Keratinocyte (primary cell): ENCODE data around the gene RMND5A. TPM values are rescaled to one million over a fixed set of nuclear protein-coding genes. Genes with fewer than 3 reads are reported as not detected.

Source experiments
- DNase-seq: peaks from one replicate; pipeline ENCODE4 v3.0.0-alpha.2; 2011; ENCODE audit warnings: low read depth, missing footprints, low spot score
- FAIRE-seq: peaks from 2 replicates; lab custom pipeline; 2011; peaks lifted over from hg19 to GRCh38; lab: Jason Lieb, UNC
- H2AFZ ChIP-seq: 2 replicates; pipeline ENCODE4 v1.6.0; 2012; ENCODE audit warnings: low read length, control low read depth, inconsistent platforms; ENCODE audit not compliant: control insufficient read depth
- H3K27ac ChIP-seq: 2 replicates; pipeline ENCODE4 v1.5.1; 2011; ENCODE audit warnings: low read length; ENCODE audit not compliant: control insufficient read depth, insufficient read depth
- H3K27me3 ChIP-seq: 3 replicates; pipeline ENCODE4 v1.6.0; 2011; ENCODE audit warnings: low read length; ENCODE audit not compliant: control insufficient read depth, insufficient read depth; ENCODE audit errors: extremely low read depth
- H3K36me3 ChIP-seq, 2 experiments: 2 replicates in 1 of 2; 3 replicates in 1 of 2; pipeline ENCODE4 v1.5.1; 2011; ENCODE audit warnings: low read length in 2 of 2, mild to moderate bottlenecking in 1 of 2; ENCODE audit not compliant: control insufficient read depth in 2 of 2, insufficient read depth in 2 of 2; ENCODE audit errors: extremely low read depth in 1 of 2
- H3K4me1 ChIP-seq: 3 replicates; pipeline ENCODE4 v1.5.1; 2011; ENCODE audit warnings: low read length; ENCODE audit not compliant: control insufficient read depth, insufficient read depth; ENCODE audit errors: extremely low read depth
- H3K4me2 ChIP-seq: 3 replicates; pipeline ENCODE4 v1.6.0; 2011; ENCODE audit warnings: low read depth, low read length; ENCODE audit not compliant: control insufficient read depth, insufficient read depth; ENCODE audit errors: extremely low read depth
- H3K4me3 ChIP-seq, 3 experiments: fragments of 200-600 bp in 1 of 3; sonication (generic) in 1 of 3; 2 replicates in 2 of 3; 3 replicates in 1 of 3; pipeline ENCODE4 v1.5.1; 2011 to 2016; ENCODE audit warnings: low read length in 3 of 3, mild to moderate bottlenecking in 3 of 3, control low read depth in 2 of 3, inconsistent platforms in 1 of 3, low read depth in 1 of 3, mixed read lengths in 1 of 3, mixed run types in 1 of 3, moderate library complexity in 1 of 3; ENCODE audit not compliant: control insufficient read depth in 2 of 3, insufficient read depth in 2 of 3; ENCODE audit errors: extremely low read depth in 1 of 3
- H3K79me2 ChIP-seq: 2 replicates; pipeline ENCODE4 v1.6.0; 2012; ENCODE audit warnings: low read length; ENCODE audit not compliant: control insufficient read depth, insufficient read depth
- H3K9ac ChIP-seq: 3 replicates; pipeline ENCODE4 v1.6.0; 2011; ENCODE audit warnings: low read length; ENCODE audit not compliant: control insufficient read depth, insufficient read depth; ENCODE audit errors: extremely low read depth
- H3K9me1 ChIP-seq: 3 replicates; pipeline ENCODE4 v1.6.0; 2011; ENCODE audit warnings: low read length; ENCODE audit not compliant: control insufficient read depth, insufficient read depth; ENCODE audit errors: extremely low read depth
- H3K9me3 ChIP-seq: 2 replicates; pipeline ENCODE4 v1.5.1; 2012; ENCODE audit warnings: low read depth, low read length; ENCODE audit not compliant: control insufficient read depth
- H4K20me1 ChIP-seq: 3 replicates; pipeline ENCODE4 v1.6.0; 2011; ENCODE audit warnings: low read length; ENCODE audit not compliant: control insufficient read depth, insufficient read depth; ENCODE audit errors: extremely low read depth
- CTCF ChIP-seq, 3 experiments: IDR thresholded peaks in 1 of 3; conservative IDR thresholded peaks in 1 of 3; optimal IDR thresholded peaks in 1 of 3; 2 replicates in 2 of 3; 3 replicates in 1 of 3; pipeline versions ENCODE3 to v1.5.1; 2011; ENCODE audit warnings: low read length in 3 of 3, mild to moderate bottlenecking in 3 of 3, moderate library complexity in 2 of 3, control low read depth in 1 of 3, inconsistent platforms in 1 of 3; ENCODE audit not compliant: insufficient read depth in 2 of 3; ENCODE audit errors: extremely low read depth in 1 of 3
- EZH2 ChIP-seq: IDR thresholded peaks from one replicate; pipeline ENCODE4 v1.6.1; 2012; ENCODE audit warnings: inconsistent platforms, mild to moderate bottlenecking, low read length, moderate library complexity
- dilution Hi-C: fragments of 300-500 bp; cut with MboI; formaldehyde crosslinking; loops from one replicate; pipeline ENCODE4 v1.7.0; 2020; ENCODE audit warnings: low sequenced_read_pairs; ENCODE audit not compliant: extremely low pct_ligation_motif_present
- polyA plus RNA-seq, 5 experiments: library from polyadenylated mRNA; depleted of rRNA in 3 of 5; stranded (reverse) in 3 of 5; stranded (forward) in 1 of 5; unstranded in 1 of 5; fragments of >200 nt; gene quantifications; 1 replicate in 1 of 5; 2 replicates in 3 of 5; 3 replicates in 1 of 5; pipeline versions ENCODE4 v1.2.1 to v1.2.3, GENCODE V29; 2011 to 2012; ENCODE audit warnings: missing spikeins in 2 of 5, low read depth in 1 of 5, low replicate concordance in 1 of 5

The RMND5A gene
- polyA plus RNA-seq, 1 donor (not counting 4 experiments of a cell fraction or from before 2014, with no cell fraction given) = 26.0 TPM

- H3K9ac ChIP-seq = no peak overlapping the region
- no peak overlapping the region for H3K4me2 ChIP-seq
- no peaks in the 10 kb centered on the region for H4K20me1 ChIP-seq
- H3K79me2 ChIP-seq = no peaks in the 10 kb centered on the region
- no peak overlapping the region for H3K27ac ChIP-seq
- no peaks in the 10 kb centered on the region for H3K4me1 ChIP-seq
- H2AFZ ChIP-seq = no peak overlapping the region
- dilution Hi-C loops = no loop called here
- H3K27me3 ChIP-seq = peaks cover 21% of the 10 kb centered on the region
- FAIRE-seq (no peak), DNase-seq (no peak)
- H3K9me3 ChIP-seq = no peaks in the 10 kb centered on the region
- no peaks in the 10 kb centered on the region for H3K36me3 ChIP-seq
- TF ChIP-seq CTCF (optimal IDR thresholded peaks at IDR 0.05 in 1 of 3, IDR thresholded peaks at IDR 0.05 in 1 of 3, conservative IDR thresholded peaks at IDR 0.05 in 1 of 3; ENCODE audit: extremely low read depth in 1 of 3, insufficient read depth in 2 of 3, low read length in 3 of 3) (no peak), EZH2 (no peak)
- no peaks in the 10 kb centered on the region for H3K9me1 ChIP-seq
- no peak overlapping the region for H3K4me3 ChIP-seq
These were observed 63.7 kb downstream of the RMND5A start for GRCh38 chr2:86783615-86784339.

GRCh38 chr2:86785456-86785855 lies 65.4 kb downstream of the RMND5A start:
- no peaks in the 10 kb centered on the region for H3K36me3 ChIP-seq
- no peak for TF ChIP-seq EZH2
- no peak for TF ChIP-seq CTCF (optimal IDR thresholded peaks at IDR 0.05 in 1 of 3, IDR thresholded peaks at IDR 0.05 in 1 of 3, conservative IDR thresholded peaks at IDR 0.05 in 1 of 3; ENCODE audit: extremely low read depth in 1 of 3, insufficient read depth in 2 of 3, low read length in 3 of 3)
- dilution Hi-C loops = no loop called here

More at GRCh38 chr2:86785456-86785855, 65.4 kb downstream of the RMND5A start:
- Histone ChIP-seq H3K9me1 (no peaks in the 10 kb centered on the region), H2AFZ (no peak overlapping the region), H3K4me1 (no peaks in the 10 kb centered on the region), H3K79me2 (no peaks in the 10 kb centered on the region), H4K20me1 (peaks cover 2% of the 10 kb centered on the region), H3K9ac (no peak overlapping the region), H3K9me3 (no peaks in the 10 kb centered on the region), H3K4me3 (no peak overlapping the region), H3K27me3 (peaks cover 37% of the 10 kb centered on the region), H3K27ac (no peak overlapping the region), H3K4me2 (no peak overlapping the region)
- no peak for DNase-seq
- no peak for FAIRE-seq
